ENCODE measurements around the gene CES1.

CES1 gene

DNA sequence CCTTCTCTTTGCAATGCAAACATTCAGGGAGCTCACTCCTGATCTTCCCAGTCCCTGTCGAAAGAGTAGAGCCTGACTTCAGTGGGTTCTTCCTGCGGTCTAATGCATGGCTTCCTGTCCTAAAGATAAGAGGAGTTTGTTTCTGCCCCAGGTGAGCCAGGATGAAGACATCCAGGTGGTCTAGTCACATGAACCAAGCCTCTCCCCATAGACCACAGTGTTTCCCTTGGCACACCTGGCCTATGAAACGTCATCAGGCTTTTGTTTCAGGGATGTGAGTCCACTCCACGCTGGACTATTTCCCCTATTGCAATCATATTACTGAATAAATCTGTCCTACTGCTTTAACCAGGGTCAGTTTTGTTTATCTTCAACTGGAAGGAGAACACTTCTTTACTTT lies 21.1 kb downstream of the CES1 start:
- Histone ChIP-seq H3K18ac (ENCODE audit: low read length) (no peak overlapping the region), H2BK12ac (ENCODE audit: low read length) (no peak overlapping the region), H3K23ac (ENCODE audit: low read depth, low read length, poor library complexity) (no peak overlapping the region), H3K36me3 (replicated peaks in 1 of 2; ENCODE audit: control insufficient read depth in 2 of 2, insufficient read depth in 2 of 2, low read length in 2 of 2) (no peaks in the 10 kb centered on the region), H2BK120ac (ENCODE audit: low read depth, low read length) (no peak overlapping the region), H3K14ac (ENCODE audit: low read length) (no peak overlapping the region), H3K4me1 (ENCODE audit: control insufficient read depth in 2 of 2, insufficient read depth in 1 of 2, low read depth in 1 of 2, low read length in 2 of 2) (no peaks in the 10 kb centered on the region), H3K9me3 (replicated peaks in 1 of 2; ENCODE audit: control insufficient read depth in 2 of 2, insufficient read depth in 1 of 2, low read depth in 1 of 2, low read length in 2 of 2) (no peaks in the 10 kb centered on the region), H3K9ac (ENCODE audit: low read depth, low read length, poor library complexity) (no peak overlapping the region), H4K91ac (ENCODE audit: low read depth, low read length, poor library complexity) (no peak overlapping the region), H2BK15ac (ENCODE audit: low read length) (no peak overlapping the region), H2AFZ (ENCODE audit: low read length) (no peak overlapping the region), H3K27ac (replicated peaks; ENCODE audit: low read length) (no peak overlapping the region), H3K4me3 (ENCODE audit: low read length in 2 of 2) (no peak overlapping the region), H3K4me2 (ENCODE audit: insufficient read depth, low read length, poor library complexity, severe bottlenecking) (no peak overlapping the region), H4K8ac (ENCODE audit: low read depth, low read length) (no peak overlapping the region), H3K79me1 (ENCODE audit: low read depth, low read length) (no peaks in the 10 kb centered on the region), H2BK5ac (ENCODE audit: low read length) (no peak overlapping the region), H2AK5ac (ENCODE audit: low read depth, low read length) (no peak overlapping the region), H3K4ac (ENCODE audit: low read length) (no peak overlapping the region), H3K27me3 (ENCODE audit: control insufficient read depth in 3 of 3, insufficient read depth in 3 of 3, low read depth in 1 of 3, low read length in 3 of 3) (no peaks in the 10 kb centered on the region)
- DNase-seq (ENCODE audit: low spot score): no peak
- no CpG with 5 or more reads among the region's 4 CpGs for WGBS, 2 donors (ENCODE audit: extremely low coverage in 2 of 2, insufficient read length in 2 of 2, insufficient replicate concordance in 1 of 2)

GRCh38 chr16:55810451-55810961 lies 22.4 kb downstream of the CES1 start:
- Histone ChIP-seq H3K18ac (ENCODE audit: low read length) (no peak overlapping the region), H2BK120ac (ENCODE audit: low read depth, low read length) (no peak overlapping the region), H2BK15ac (ENCODE audit: low read length) (no peak overlapping the region), H3K23ac (ENCODE audit: low read depth, low read length, poor library complexity) (no peak overlapping the region), H2AK5ac (ENCODE audit: low read depth, low read length) (no peak overlapping the region), H3K4me3 (ENCODE audit: low read length in 2 of 2) (no peak overlapping the region), H3K79me1 (ENCODE audit: low read depth, low read length) (no peaks in the 10 kb centered on the region), H3K27me3 (ENCODE audit: control insufficient read depth in 3 of 3, insufficient read depth in 3 of 3, low read depth in 1 of 3, low read length in 3 of 3) (no peaks in the 10 kb centered on the region), H2AFZ (ENCODE audit: low read length) (no peak overlapping the region), H3K4ac (ENCODE audit: low read length) (no peak overlapping the region), H4K8ac (ENCODE audit: low read depth, low read length) (no peak overlapping the region), H4K91ac (ENCODE audit: low read depth, low read length, poor library complexity) (no peak overlapping the region), H3K4me2 (ENCODE audit: insufficient read depth, low read length, poor library complexity, severe bottlenecking) (no peak overlapping the region), H3K9ac (ENCODE audit: low read depth, low read length, poor library complexity) (no peak overlapping the region), H3K9me3 (replicated peaks in 1 of 2; ENCODE audit: control insufficient read depth in 2 of 2, insufficient read depth in 1 of 2, low read depth in 1 of 2, low read length in 2 of 2) (no peaks in the 10 kb centered on the region), H2BK5ac (ENCODE audit: low read length) (no peak overlapping the region), H3K14ac (ENCODE audit: low read length) (no peak overlapping the region), H3K36me3 (replicated peaks in 1 of 2; ENCODE audit: control insufficient read depth in 2 of 2, insufficient read depth in 2 of 2, low read length in 2 of 2) (no peaks in the 10 kb centered on the region), H2BK12ac (ENCODE audit: low read length) (no peak overlapping the region), H3K4me1 (ENCODE audit: control insufficient read depth in 2 of 2, insufficient read depth in 1 of 2, low read depth in 1 of 2, low read length in 2 of 2) (no peaks in the 10 kb centered on the region), H3K27ac (replicated peaks; ENCODE audit: low read length) (no peak overlapping the region)
- WGBS, 2 donors (ENCODE audit: extremely low coverage in 2 of 2, insufficient read length in 2 of 2, insufficient replicate concordance in 1 of 2): no CpG with 5 or more reads among the region's 8 CpGs
- DNase-seq (ENCODE audit: low spot score): no peak

- DNase-seq (ENCODE audit: low spot score): no peak
These were observed 23.0 kb downstream of the CES1 start for GRCh38 chr16:55809851-55810250.

GRCh38 chr16:55809386-55809785 lies 23.5 kb downstream of the CES1 start:
- Histone ChIP-seq H2BK12ac (ENCODE audit: low read length) (no peak overlapping the region), H3K4me1 (ENCODE audit: control insufficient read depth in 2 of 2, insufficient read depth in 1 of 2, low read depth in 1 of 2, low read length in 2 of 2) (no peaks in the 10 kb centered on the region), H4K8ac (ENCODE audit: low read depth, low read length) (no peak overlapping the region), H3K4ac (ENCODE audit: low read length) (no peak overlapping the region), H4K91ac (ENCODE audit: low read depth, low read length, poor library complexity) (no peak overlapping the region), H2BK5ac (ENCODE audit: low read length) (no peak overlapping the region), H3K9me3 (replicated peaks in 1 of 2; ENCODE audit: control insufficient read depth in 2 of 2, insufficient read depth in 1 of 2, low read depth in 1 of 2, low read length in 2 of 2) (no peaks in the 10 kb centered on the region), H3K36me3 (replicated peaks in 1 of 2; ENCODE audit: control insufficient read depth in 2 of 2, insufficient read depth in 2 of 2, low read length in 2 of 2) (no peaks in the 10 kb centered on the region), H3K9ac (ENCODE audit: low read depth, low read length, poor library complexity) (no peak overlapping the region), H3K18ac (ENCODE audit: low read length) (no peak overlapping the region), H3K4me3 (ENCODE audit: low read length in 2 of 2) (no peak overlapping the region), H3K23ac (ENCODE audit: low read depth, low read length, poor library complexity) (no peak overlapping the region), H3K27me3 (ENCODE audit: control insufficient read depth in 3 of 3, insufficient read depth in 3 of 3, low read depth in 1 of 3, low read length in 3 of 3) (no peaks in the 10 kb centered on the region), H3K79me1 (ENCODE audit: low read depth, low read length) (no peaks in the 10 kb centered on the region), H2AK5ac (ENCODE audit: low read depth, low read length) (no peak overlapping the region), H3K27ac (replicated peaks; ENCODE audit: low read length) (no peak overlapping the region), H2BK120ac (ENCODE audit: low read depth, low read length) (no peak overlapping the region), H2AFZ (ENCODE audit: low read length) (no peak overlapping the region), H2BK15ac (ENCODE audit: low read length) (no peak overlapping the region), H3K4me2 (ENCODE audit: insufficient read depth, low read length, poor library complexity, severe bottlenecking) (no peak overlapping the region), H3K14ac (ENCODE audit: low read length) (no peak overlapping the region)
- no CpG with 5 or more reads among the region's 5 CpGs for WGBS, 2 donors (ENCODE audit: extremely low coverage in 2 of 2, insufficient read length in 2 of 2, insufficient replicate concordance in 1 of 2)
- DNase-seq (ENCODE audit: low spot score): no peak

More at GRCh38 chr16:55809851-55810250, 23.0 kb downstream of the CES1 start:
- no peak overlapping the region for H3K4me3 ChIP-seq (ENCODE audit: low read length in 2 of 2)
- H3K79me1 ChIP-seq (ENCODE audit: low read depth, low read length): no peaks in the 10 kb centered on the region
- no peak overlapping the region for H2BK15ac ChIP-seq (ENCODE audit: low read length)
- no peak overlapping the region for H4K8ac ChIP-seq (ENCODE audit: low read depth, low read length)
- no peak overlapping the region for H2BK12ac ChIP-seq (ENCODE audit: low read length)
- no peak overlapping the region for H3K4me2 ChIP-seq (ENCODE audit: insufficient read depth, low read length, poor library complexity, severe bottlenecking)
- no CpG with 5 or more reads among the region's 4 CpGs for WGBS, 2 donors (ENCODE audit: extremely low coverage in 2 of 2, insufficient read length in 2 of 2, insufficient replicate concordance in 1 of 2)
- H3K9ac ChIP-seq (ENCODE audit: low read depth, low read length, poor library complexity): no peak overlapping the region
- H3K4me1 ChIP-seq (ENCODE audit: control insufficient read depth in 2 of 2, insufficient read depth in 1 of 2, low read depth in 1 of 2, low read length in 2 of 2): no peaks in the 10 kb centered on the region
- H2AFZ ChIP-seq (ENCODE audit: low read length): no peak overlapping the region
- H3K14ac ChIP-seq (ENCODE audit: low read length): no peak overlapping the region
- H3K4ac ChIP-seq (ENCODE audit: low read length): no peak overlapping the region
- H2BK5ac ChIP-seq (ENCODE audit: low read length): no peak overlapping the region
- no peak overlapping the region for H3K23ac ChIP-seq (ENCODE audit: low read depth, low read length, poor library complexity)
- H2AK5ac ChIP-seq (ENCODE audit: low read depth, low read length): no peak overlapping the region
- H4K91ac ChIP-seq (ENCODE audit: low read depth, low read length, poor library complexity): no peak overlapping the region
- no peaks in the 10 kb centered on the region for H3K36me3 ChIP-seq (replicated peaks in 1 of 2; ENCODE audit: control insufficient read depth in 2 of 2, insufficient read depth in 2 of 2, low read length in 2 of 2)
- H3K27me3 ChIP-seq (ENCODE audit: control insufficient read depth in 3 of 3, insufficient read depth in 3 of 3, low read depth in 1 of 3, low read length in 3 of 3): no peaks in the 10 kb centered on the region
- no peak overlapping the region for H2BK120ac ChIP-seq (ENCODE audit: low read depth, low read length)
- no peak overlapping the region for H3K18ac ChIP-seq (ENCODE audit: low read length)
- no peaks in the 10 kb centered on the region for H3K9me3 ChIP-seq (replicated peaks in 1 of 2; ENCODE audit: control insufficient read depth in 2 of 2, insufficient read depth in 1 of 2, low read depth in 1 of 2, low read length in 2 of 2)
- no peak overlapping the region for H3K27ac ChIP-seq (replicated peaks; ENCODE audit: low read length)

All from neuronal stem cell (in vitro differentiated cells).